NCI-H82 treated with DMSO at 0.1 percent for 48 hours (cell line): ENCODE data around the gene PRRT1B.
A peak's percentile ranks its signal among the peaks of the same experiment; 100 is the strongest.

Experiments used
- DNase-seq: peaks from one replicate; lab custom pipeline; 2025; ENCODE audit not compliant: unreplicated experiment; lab: John Stamatoyannopoulos, UW

Gene PRRT1B

DNA sequence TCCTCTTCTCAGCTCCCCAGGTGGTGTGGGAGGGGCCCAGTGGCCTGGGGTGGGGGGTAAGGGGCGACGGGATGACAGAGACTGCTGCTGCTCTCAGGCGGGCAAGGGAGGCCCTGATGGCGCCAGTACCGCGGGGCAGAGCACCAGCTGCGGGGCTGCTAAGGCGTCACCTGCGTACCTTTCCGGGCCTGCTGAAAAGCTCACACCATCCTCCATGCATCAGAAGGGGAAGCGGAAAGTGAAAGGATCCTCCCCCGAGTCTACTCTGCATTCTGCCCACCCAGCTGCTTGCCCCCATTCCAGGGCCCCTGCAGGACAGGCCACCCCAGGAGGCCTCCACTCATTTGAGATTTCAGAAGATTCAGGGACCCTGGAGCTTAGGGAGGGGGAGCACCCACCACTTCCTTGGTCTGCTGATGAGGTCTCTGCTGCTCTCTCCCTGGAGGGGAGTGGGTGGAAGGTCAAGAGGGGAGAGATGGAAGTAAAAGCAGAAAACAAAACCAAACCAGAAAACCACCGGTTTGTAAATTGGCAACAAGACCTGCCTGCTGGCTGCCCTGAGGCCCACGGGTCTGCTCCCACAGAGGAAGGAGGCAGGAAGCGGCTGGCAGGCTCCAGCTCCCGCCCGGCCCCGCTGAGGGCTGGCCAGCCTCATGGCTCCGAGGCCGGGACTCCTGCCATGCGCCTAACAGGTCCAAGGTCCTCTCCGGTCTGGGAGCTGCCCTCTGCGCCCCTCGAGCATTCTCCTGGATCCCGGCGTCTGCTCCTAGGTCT is 33.6 kb downstream of the PRRT1B start:
- DNase-seq: no peak

DNA sequence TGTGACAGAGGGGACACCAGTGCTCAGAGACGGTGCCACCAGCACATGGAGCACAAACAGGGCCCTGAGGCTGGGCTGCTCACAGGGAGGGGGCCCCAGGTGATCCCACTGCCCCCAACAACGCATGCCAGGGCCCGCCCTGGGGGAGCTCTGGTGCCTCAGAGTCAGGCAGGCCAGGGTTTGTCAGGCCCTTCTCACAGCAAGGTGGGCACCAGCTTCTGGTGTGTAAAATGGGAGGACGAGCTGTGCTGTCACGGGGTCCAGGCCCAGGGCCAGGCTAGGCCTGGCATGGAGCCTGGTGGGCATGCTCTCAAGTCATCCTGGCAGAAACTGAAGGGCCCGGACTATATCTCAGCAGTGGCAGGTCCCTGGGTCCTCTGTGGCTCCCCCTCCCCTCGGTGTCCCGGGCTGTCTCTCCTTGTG is 34.5 kb downstream of the PRRT1B start:
- no peak for DNase-seq

DNA sequence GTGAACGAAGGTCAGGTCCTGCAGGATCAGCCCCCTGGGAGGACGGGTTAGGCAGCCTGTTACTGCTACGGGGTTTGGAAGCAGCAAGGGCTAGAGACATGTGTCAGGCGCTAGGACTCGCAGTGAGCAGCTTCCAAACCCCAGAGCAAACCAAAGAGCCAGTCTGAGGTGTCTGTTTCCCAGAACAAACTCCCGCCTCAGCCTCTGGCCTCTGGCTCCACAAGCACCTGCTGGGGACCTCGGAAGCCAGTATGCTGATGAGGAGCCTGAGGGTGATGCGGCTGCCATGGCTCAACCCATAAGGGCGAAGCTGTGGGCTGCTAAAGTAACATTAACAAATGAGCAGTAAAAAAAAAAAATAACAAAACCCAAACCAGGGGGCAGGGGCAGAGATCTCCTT is 35.0 kb downstream of the PRRT1B start:
- no peak for DNase-seq

DNA sequence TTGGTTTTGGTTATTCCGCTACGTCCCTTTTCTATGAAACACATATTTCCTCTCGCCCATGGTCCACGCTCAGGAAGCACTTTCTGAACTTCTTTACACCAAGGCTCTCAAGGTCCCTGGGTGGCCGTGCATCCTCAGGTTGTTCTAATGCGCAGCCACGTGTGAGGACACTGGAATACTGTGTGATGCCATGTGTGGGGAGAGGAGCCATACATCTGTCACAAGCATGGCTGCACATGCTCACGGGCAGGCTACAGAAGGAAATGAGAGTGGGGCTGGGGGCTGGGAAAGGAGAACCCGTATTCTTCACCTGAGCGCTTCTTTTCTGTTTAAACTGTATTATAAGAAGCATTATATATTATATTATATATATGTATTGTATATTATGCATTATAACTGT is 36.7 kb downstream of the PRRT1B start:
- DNase-seq: no peak

DNA sequence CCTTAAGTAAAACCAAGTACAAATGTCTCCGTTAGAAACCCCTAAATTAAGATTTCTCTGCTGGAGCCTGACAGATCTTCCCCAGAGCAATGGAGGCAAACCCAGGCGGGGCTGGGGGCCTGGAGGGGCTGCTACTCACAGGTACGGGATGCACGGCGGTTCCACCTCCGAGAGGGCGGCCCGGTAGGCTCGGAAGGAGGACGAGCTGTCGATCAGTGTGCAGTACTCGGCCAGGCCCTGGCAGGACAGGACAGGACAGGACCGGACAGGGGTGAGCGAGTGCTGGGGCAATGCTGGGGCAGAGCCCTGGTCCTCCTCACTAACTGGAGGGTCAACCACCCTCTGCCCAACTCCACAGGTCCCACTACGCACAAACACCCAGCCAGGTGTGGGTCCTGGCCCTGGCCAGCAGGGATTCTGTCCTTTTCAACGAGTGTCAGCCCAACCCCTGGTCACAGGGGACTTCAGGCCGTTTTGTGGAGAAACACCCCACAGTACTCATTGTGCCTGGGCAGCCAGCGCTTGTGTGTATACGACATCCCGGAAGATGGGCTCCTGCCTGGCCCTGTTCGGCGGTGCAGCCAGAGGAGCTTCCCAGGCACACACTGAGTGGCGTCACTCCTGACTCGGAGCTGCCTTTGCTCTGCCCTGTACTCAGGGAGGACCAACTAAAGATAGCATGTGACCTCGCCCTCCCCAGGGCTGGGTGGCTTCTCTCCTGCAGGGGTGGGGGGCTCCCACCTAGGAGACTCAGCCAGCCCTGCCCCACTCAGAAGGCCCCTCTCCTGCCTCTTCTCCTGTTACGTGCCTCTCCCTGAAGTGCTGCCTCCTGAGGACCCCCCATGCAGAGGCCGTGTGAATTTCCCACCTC is 37.4 kb downstream of the PRRT1B start:
- DNase-seq: no peak

DNA sequence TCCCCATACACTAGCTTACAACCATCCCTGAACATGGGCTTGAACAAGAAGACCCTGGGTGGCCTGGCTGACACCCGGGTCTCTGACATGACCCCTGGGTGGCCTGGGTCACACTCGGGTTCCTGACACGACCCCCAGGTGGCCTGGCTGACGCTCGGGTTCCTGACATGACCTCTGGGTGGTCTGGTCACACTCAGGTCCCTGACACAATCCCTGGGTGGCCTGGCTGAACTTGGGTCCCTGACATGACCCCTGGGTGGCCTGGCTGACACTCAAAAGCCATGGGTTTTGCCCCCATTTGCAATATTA is 38.0 kb downstream of the PRRT1B start:
- no peak for DNase-seq

DNA sequence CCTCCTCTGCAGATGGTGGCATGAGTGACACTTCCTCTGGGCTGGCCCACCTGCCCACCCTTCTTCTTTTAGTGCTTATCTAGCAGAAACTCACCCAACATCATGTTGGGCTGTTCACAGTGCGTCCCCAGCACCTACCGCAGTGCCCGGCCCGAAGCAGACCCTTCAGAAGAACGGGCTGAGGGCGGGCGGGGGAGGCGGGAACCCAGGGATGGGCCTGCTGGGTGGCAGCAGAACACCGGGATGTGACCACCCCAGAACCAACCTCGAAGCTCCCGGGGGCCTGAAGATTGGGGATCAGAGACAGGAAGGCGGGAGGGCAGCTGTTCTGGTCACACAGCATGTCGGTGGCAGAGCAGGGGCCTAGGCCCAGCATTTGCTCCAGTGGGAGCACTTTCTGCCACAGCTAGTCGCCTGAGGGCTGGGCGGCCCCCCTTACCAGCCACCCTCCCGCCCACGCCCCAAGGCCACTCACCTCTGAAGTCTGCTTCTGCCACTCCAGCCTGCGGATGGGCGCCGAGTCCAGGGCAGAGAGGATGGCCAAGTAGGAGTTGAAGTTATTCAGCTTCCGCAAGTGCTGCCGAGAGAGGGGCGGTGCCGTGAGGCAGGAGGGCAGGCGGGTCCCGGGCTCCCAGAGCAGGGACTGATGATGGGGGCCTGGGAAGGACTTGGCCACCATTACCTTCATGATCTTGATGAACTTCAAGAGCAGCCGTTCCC is 38.7 kb downstream of the PRRT1B start:
- no peak for DNase-seq

DNA sequence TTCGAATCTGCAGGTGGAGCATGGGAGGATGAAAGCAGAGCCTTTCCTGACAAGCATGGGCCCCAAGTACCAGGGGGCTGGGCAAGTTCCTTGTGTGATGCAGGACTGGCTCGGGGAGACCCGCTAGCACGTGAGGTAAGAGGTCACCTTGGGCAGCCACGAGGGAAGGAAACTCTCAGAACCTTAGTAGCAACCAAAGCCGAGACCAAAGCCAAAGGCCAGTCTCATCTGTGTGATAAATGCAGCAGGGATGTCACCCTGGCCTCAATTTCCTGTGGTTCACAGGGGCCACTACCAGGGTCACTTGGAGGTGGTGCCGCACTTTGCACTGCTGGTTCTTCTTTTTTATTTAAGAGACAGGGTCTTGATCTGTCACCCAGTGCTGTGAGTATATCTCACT is 39.5 kb downstream of the PRRT1B start:
- no peak for DNase-seq

DNA sequence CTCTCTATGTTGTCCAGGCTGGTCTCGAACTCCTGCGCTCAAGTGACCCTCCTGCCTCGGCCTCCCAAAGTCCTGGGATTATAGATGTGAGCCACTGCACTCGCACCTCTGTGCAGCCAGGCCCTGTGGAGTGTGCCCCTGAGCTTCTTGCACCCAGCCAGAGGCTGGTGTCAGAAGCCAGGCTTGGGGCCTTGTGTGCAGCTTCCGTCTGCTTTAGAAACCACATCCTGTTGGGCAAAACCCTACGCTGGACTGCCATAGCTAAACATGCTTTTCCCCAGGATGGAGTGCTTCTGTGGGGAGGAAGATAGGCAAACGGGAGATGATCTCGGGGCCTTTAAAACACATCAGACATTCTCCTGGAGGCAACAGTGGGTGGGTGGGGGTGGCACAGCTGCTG is 40.1 kb downstream of the PRRT1B start:
- DNase-seq: no peak

DNA sequence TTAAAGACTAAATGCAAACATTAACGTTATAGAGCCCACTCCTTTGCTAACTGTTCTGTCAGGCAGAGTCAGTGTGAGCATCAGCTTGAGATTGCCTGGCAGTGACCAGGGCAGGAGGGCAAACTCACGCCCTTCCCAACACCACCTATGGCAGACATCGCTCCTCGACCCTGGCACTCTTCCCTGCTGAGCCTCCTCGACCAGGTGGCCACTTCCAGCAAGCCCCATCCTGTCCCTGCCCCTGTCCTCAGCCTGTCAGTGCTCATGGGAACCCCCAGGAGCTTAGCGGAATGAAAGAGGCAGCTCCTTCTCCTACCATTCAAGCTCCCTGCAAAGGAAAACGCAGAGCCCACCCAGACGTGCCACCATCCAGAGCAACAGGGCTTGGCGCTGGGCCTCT is 42.0 kb downstream of the PRRT1B start:
- DNase-seq: no peak

DNA sequence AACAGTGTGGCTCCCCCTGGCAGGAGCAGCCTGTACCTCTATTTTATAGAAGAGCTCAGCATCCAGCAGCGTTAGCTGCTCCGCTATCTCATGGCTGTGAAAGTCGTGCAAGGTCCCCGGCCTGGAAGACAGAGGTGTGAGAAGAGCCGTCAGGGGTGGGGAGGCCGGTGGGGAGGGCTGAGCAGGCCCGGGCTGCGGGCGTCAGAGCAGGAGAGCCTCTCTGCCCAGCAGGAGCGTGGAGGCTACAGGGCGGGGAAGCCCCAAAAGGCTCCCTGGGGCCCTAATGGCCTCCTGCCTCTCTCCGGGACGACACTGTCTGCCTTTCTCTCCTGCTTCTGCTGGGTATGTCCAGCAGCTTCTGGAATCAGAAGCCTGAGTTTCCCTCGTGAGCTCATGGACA is 42.6 kb downstream of the PRRT1B start:
- no peak for DNase-seq

DNA sequence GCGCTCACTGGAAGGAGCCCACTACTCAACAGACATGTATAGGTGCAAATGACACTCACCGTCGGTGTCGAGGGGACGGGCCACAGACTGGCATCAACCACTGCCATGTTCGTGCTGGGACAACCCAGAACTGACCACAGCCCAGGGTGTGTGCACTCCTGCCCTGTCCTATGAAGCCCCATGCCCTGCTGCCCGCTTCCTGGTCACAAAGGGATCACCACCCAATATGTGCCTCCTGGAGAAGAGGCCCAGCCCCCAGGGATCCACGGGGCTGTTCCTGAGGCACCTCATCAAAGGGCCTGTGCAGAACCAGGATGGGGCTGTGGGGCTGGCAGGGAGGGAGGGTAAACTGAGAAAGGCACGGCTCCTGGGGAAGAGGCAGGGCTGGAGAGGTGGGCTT is 43.1 kb downstream of the PRRT1B start:
- no peak for DNase-seq

DNA sequence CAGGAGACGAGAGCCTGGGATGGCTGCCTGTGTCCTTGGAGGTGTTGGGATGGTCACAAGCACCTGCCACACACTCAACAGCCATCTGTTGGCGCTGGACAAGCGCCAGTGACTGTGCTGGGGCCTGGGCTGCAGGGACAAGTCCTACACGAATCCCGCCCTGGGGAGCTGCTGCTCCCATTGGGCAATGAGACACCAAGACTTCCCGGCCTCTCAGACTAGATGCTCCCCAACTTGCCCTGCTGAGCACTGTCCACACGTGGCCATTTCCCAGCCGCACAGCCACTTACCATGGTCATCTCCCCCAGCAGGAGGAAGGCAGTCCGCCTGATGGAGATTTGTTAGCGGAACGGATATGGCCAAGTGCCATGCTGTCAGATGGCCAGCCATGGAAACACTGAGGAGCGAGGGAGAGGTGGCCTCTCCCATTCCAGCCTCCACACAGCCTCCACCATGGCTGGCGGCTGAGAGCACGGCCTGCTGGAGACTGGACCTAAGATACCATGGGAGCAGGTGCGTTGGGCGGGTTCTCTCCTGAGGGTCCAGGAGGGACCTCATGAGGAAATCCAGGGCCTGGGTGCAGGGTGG is 43.9 kb downstream of the PRRT1B start:
- no peak for DNase-seq

DNA sequence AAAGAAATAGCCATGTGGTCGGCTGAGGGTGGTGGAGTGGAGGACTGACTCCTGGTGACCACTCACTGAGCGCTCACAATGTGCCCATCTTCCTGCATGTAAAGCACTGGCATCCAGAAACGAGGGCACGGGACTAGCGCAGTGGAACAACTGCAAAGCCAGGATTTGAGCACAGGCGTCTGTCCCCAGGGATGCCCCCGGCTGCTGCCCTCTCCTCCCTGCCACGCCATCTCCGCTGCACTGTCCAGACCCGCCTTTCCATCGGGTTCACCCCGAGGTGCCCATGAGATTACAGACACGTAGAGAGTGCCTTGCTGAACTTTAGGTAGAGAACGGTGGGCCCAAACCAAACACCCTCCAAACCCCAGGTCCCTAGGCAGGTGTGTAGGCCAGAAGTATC is 44.7 kb downstream of the PRRT1B start:
- DNase-seq: no peak

DNA sequence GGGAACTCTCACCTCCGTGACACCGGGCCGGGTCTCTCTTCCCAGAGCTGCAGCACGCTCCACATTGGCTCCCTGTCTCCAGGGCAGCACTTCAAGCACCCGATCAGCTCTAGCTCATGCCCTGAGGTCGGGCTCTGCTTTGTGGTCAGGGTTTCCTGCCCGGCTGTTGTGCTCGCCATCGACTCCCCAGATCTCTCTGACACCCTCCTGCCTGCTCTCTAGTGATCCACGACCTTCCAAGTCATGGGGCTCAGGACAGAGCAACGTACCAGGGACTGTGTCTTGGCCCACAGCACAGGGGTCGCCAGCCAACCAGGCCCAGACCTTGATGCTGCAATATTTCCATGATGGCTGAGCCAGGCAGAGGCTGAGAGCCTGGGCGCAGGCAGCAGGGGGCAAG is 45.1 kb downstream of the PRRT1B start:
- DNase-seq: no peak

DNA sequence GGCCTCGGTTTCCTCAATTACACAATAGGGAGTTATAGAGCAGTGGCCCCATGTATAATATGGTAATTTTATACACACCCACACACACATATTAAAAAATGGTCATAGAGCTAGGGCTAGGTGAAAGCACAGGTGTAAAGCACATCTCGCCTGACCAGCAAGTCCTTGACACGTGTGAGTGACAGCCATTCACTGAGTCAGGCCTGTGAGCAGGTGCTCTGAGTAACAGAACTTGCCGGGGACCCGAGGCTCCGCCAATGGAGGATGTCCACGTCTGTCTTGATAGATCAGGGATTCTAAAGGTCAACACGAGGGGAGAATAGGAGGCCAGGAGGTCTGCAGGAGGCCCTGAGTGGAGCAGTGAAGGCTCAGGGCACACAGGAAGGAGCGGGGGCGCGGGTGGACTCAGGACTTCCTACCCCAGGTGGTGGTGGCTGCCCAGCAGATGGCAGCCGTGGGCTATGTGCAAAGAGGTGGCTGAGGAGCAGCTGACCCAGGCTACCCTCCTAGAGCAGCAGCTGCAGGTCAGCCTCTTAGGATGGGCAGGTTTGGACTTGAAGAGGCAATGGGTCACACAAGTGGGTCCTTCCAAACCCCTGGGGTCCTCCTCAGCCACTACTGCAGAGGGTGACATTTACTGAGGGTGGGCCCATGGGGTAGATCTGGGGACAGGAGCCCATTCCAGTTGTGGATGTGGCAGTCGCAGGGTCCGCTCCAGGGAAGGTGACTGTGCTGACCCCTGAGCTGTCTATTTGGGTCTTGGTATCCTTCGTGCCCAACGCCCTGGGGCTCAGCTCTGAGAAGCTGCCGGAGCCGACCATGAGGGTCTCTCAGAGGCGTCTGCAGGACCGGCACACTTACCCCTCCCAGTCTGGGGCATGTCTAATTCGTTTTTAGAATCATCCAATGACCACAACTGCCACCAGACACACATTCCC is 45.9 kb downstream of the PRRT1B start:
- peak; percentile 35 for DNase-seq

DNA sequence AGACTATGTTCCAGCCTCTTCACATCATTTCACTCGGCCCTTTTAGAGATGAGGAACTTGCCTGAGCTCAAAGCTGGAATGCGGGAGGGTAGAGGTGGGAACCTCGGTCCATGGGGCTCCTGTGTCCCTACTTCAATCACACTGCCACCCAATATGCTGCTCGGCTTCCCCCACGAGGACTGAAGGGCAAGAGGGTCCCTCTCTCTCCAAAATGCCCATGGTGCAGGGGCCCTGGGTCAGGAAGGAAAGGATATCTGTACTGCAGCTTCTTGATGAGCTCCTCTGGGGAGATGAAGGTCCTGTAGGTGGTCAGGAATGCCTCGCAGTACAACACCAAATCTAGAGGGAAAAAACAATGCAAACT is 46.5 kb downstream of the PRRT1B start:
- no peak for DNase-seq

DNA sequence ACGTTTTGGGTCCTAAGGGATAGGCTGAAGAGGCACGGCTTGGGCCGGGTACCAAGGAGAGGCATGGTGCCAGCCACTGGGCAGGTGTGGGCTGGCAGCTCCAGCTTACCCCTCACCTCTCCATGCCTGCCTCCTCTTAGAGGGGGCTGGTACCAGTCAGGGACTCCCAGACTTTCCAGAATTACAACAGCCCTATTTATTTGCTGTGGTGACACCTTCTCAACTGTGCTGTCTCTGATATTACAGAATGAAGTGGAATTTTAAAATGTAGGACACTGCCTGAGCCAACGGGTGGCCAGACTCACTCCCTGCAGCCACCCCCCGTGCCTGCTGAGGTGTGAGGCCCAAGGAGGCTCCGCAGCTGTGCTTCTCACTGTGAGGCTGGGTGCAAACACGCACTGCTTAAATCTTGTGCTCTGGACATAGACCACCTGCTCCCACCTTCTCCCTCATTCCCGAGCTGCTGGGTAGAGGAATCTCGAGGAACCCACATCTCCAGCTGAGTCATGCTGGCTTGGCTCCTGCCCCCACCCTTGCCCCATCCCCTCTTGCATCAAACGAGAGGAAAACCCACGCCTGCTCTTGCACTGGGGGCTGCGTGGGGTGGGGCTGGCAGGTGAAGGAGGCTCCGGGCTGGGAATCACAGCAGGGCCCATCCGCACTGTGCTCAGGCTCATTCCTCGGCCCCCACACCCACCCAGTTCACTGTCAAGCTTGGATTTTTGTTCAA is 47.9 kb downstream of the PRRT1B start:
- DNase-seq: no peak

DNA sequence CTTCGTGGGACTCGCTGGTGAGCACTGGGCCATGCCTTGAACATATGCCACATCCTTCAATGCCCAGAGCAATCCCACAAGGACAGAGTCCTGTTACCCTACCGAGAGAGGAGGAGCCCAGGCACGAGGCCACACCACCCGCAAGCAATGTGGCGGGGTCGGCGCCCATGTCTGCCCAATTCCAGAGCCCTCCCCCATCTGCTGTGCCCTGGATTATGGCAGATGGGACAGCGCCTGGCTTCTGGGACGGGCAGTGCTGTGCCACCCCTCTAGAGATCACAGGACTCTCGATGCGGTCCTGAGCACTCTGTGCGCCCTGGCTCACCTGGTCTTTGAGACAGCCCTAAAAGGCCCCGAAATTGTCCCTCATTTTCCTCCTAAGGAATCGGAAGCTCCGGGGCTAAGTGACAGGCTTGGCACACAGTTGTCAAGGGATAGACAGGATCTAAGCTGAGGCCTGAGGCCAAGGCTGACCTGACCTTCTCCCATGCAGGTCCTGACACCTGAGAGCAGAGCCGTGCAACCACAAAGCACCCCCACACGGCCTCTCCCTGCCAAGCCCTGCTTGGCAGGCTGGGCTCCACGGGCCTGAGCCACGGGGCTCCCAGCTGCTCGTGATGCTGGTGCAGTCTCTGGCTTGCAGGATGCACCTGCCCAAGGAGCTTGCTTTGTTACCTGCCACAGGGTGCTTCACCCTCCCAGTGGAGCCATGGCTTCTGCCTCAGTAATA is 48.8 kb downstream of the PRRT1B start:
- DNase-seq: no peak
